Kidney epithelial cell (primary cell): ENCODE data around the gene GCAT. TPM values are rescaled to one million over a fixed set of nuclear protein-coding genes. Genes with fewer than 3 reads are reported as not detected.

ENCODE experiments used
- DNase-seq: peaks from one replicate; pipeline ENCODE4 v3.0.0-alpha.2; 2010; ENCODE audit warnings: low read depth
- H3K27me3 ChIP-seq: 2 replicates; pipeline ENCODE4 v1.6.0; 2011; ENCODE audit warnings: low read length; ENCODE audit not compliant: control insufficient read depth, insufficient read depth
- H3K36me3 ChIP-seq: 2 replicates; pipeline ENCODE4 v1.5.1; 2011; ENCODE audit warnings: low read length; ENCODE audit not compliant: control insufficient read depth, insufficient read depth
- H3K4me3 ChIP-seq: 2 replicates; pipeline ENCODE4 v1.5.1; 2011; ENCODE audit warnings: low read depth, mild to moderate bottlenecking, control low read depth, low read length
- total RNA-seq: library from RNA; depleted of rRNA; stranded (reverse); fragments of >200 nt; gene quantifications from 2 replicates; pipeline ENCODE4 v1.2.3, GENCODE V29; 2015
- TF ChIP-seq, protein P1 (sequence below): IDR thresholded peaks from 2 replicates; pipeline ENCODE4 v1.5.1; 2011; ENCODE audit warnings: mild to moderate bottlenecking, moderate library complexity, low read length, control low read depth, inconsistent platforms; ENCODE audit not compliant: insufficient read depth, poor library complexity, severe bottlenecking

The GCAT gene
- total RNA-seq, 1 donor from 2014 or later = 37.4 TPM

- DNase-seq = no peak
- TF ChIP-seq, protein P1, sequence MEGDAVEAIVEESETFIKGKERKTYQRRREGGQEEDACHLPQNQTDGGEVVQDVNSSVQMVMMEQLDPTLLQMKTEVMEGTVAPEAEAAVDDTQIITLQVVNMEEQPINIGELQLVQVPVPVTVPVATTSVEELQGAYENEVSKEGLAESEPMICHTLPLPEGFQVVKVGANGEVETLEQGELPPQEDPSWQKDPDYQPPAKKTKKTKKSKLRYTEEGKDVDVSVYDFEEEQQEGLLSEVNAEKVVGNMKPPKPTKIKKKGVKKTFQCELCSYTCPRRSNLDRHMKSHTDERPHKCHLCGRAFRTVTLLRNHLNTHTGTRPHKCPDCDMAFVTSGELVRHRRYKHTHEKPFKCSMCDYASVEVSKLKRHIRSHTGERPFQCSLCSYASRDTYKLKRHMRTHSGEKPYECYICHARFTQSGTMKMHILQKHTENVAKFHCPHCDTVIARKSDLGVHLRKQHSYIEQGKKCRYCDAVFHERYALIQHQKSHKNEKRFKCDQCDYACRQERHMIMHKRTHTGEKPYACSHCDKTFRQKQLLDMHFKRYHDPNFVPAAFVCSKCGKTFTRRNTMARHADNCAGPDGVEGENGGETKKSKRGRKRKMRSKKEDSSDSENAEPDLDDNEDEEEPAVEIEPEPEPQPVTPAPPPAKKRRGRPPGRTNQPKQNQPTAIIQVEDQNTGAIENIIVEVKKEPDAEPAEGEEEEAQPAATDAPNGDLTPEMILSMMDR = no peak
- Histone ChIP-seq H3K36me3 (peaks cover 2% of the 10 kb centered on the region), H3K4me3 (no peak overlapping the region), H3K27me3 (no peaks in the 10 kb centered on the region)
These were observed 34.5 kb downstream of the GCAT start for GRCh38 chr22:37842015-37842793.

DNA sequence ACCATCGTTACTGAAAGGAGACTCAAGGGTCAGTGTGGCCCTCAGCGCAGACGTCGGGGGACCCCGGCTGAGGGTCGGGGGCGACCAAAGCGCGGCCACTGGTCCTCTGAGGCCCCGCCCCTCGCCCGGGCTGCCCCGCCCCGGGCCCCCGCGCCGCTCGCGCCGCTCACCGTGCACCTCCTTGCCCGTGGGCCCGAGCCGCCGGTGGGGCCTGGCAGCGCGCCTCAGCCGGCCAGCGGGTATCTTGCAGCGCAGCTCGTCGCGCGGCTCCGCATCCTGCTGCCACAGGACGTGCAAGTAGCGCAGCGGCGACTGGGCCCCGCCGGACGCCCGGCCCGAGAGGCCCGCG, 36.0 kb downstream of the GCAT start:
- no peak for DNase-seq
- TF ChIP-seq, protein P1 = no peak
- H3K27me3 ChIP-seq = no peaks in the 10 kb centered on the region

DNA sequence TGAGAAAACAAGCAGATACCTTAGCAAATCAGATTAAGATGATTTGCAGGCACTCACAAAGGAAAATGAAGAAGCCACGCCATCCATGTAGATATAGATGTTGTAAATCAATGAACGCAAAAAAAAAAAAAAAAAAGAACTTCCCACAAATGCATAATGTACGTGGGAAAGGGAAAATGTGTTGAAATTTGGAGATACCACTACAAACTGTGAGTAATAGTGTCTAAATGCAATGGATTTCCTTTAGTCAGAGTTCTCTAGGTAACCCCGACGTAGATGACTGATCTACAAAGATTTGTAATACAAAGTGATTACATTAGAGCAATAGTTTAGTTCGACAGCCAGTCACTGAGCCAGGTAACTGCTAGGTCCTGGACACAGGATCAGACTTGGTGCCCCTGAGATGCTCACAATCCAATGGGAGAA, 37.2 kb downstream of the GCAT start:
- no peak for DNase-seq
- TF ChIP-seq, protein P1 = no peak
- H3K27me3 ChIP-seq = no peaks in the 10 kb centered on the region
- H3K36me3 ChIP-seq = no peaks in the 10 kb centered on the region
- peak overlapping the region; percentile 79 for H3K4me3 ChIP-seq

More for the DNA sequence above, 36.0 kb downstream of the GCAT start:
- no peaks in the 10 kb centered on the region for H3K36me3 ChIP-seq
- H3K4me3 ChIP-seq = peak overlapping the region; percentile 79

DNA sequence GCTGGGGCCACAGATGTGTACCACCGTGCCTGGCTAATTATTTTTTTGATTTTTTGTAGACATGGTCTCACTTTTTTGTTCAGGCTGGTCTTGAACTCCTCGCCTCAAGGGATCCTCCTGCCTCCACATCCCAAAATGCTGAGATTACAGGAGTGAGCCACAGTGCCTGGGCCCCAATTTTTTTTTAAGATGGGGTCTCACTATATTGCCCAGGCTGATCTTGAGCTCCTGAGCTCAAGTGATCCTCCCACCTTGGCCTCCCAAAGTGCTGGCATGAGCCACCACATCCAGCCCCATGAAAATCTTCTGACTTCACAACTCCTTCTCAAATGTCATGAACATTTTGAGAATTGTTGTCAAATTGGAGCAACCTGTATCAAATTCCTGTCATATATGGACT, 38.7 kb downstream of the GCAT start:
- TF ChIP-seq, protein P1 = no peak
- H3K27me3 ChIP-seq = no peaks in the 10 kb centered on the region
- peaks cover 2% of the 10 kb centered on the region for H3K36me3 ChIP-seq
- no peak for DNase-seq
- H3K4me3 ChIP-seq = no peak overlapping the region

DNA sequence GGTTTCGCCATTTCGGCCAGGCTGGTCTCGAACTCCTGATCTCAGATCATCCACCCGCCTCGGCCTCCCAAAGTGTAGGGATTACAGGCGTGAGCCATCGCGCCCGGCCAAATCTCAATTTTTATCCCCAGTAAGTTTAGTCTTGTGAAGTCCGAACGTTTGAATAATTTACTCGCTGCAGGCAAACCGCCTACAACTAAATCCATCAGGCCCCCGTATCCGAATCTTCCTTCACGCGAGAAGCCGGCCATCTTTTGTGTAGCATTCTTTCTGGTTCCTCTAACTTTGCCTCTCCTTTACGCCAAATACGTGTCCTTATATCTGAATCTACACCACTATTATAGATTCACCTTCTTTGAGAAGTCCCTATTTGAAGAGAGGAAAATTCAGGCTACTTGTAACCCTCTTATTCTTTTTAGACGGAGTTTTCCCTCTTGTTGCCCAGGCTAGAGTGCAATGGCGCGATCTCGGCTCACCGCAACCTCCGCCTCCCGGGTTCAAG, 40.9 kb downstream of the GCAT start:
- Histone ChIP-seq H3K36me3 (peaks cover 2% of the 10 kb centered on the region), H3K4me3 (peak overlapping the region; percentile 91), H3K27me3 (no peaks in the 10 kb centered on the region)
- DNase-seq = no peak
- TF ChIP-seq, protein P1 = no peak
